Measurements from ENCODE around the gene PDE4DIP.
"Not testable (repeated sequence)": the region's sequence is repeated elsewhere in the genome, so short reads cannot be mapped to it uniquely, and the experiment has no call there.

PDE4DIP gene

GRCh38 chr1:148968682-148969081 lies 124.5 kb downstream of the PDE4DIP start:
- not testable (repeated sequence) for H4K20me1 ChIP-seq (ENCODE audit: insufficient read depth, low read length); H3K27me3 ChIP-seq (ENCODE audit: insufficient read depth, low read length); H3F3A ChIP-seq (ENCODE audit: insufficient read depth, low read length); H3K9ac ChIP-seq (ENCODE audit: low read length); H3K79me2 ChIP-seq (ENCODE audit: insufficient read depth, low read length); H2AFZ ChIP-seq (ENCODE audit: low read length); H3K27ac ChIP-seq (ENCODE audit: low read depth, low read length, poor library complexity, severe bottlenecking); H3K4me2 ChIP-seq (ENCODE audit: low read length); H3K36me3 ChIP-seq (ENCODE audit: insufficient read depth, low read length); H3K4me1 ChIP-seq (ENCODE audit: insufficient read depth, low read length, severe bottlenecking); H3K9me3 ChIP-seq (ENCODE audit: low read length); H3K9me2 ChIP-seq (ENCODE audit: low read depth, low read length); H3K4me3 ChIP-seq (ENCODE audit: low read depth, low read length, poor library complexity, severe bottlenecking)

- H3K4me2 ChIP-seq (ENCODE audit: low read length); H3K79me2 ChIP-seq (ENCODE audit: insufficient read depth, low read length); H3F3A ChIP-seq (ENCODE audit: insufficient read depth, low read length); H3K27me3 ChIP-seq (ENCODE audit: insufficient read depth, low read length); H3K9ac ChIP-seq (ENCODE audit: low read length); H2AFZ ChIP-seq (ENCODE audit: low read length); H3K4me3 ChIP-seq (ENCODE audit: low read depth, low read length, poor library complexity, severe bottlenecking); H3K9me2 ChIP-seq (ENCODE audit: low read depth, low read length); H3K9me3 ChIP-seq (ENCODE audit: low read length); H3K27ac ChIP-seq (ENCODE audit: low read depth, low read length, poor library complexity, severe bottlenecking); H3K4me1 ChIP-seq (ENCODE audit: insufficient read depth, low read length, severe bottlenecking); H3K36me3 ChIP-seq (ENCODE audit: insufficient read depth, low read length); H4K20me1 ChIP-seq (ENCODE audit: insufficient read depth, low read length): not testable (repeated sequence)
Measured at GRCh38 chr1:148969126-148969525, 124.9 kb downstream of the PDE4DIP start.

- not testable (repeated sequence) for H3K4me2 ChIP-seq (ENCODE audit: low read length); H3K27ac ChIP-seq (ENCODE audit: low read depth, low read length, poor library complexity, severe bottlenecking); H3K9ac ChIP-seq (ENCODE audit: low read length)
Measured at GRCh38 chr1:148975453-148975852, 131.2 kb downstream of the PDE4DIP start.

DNA sequence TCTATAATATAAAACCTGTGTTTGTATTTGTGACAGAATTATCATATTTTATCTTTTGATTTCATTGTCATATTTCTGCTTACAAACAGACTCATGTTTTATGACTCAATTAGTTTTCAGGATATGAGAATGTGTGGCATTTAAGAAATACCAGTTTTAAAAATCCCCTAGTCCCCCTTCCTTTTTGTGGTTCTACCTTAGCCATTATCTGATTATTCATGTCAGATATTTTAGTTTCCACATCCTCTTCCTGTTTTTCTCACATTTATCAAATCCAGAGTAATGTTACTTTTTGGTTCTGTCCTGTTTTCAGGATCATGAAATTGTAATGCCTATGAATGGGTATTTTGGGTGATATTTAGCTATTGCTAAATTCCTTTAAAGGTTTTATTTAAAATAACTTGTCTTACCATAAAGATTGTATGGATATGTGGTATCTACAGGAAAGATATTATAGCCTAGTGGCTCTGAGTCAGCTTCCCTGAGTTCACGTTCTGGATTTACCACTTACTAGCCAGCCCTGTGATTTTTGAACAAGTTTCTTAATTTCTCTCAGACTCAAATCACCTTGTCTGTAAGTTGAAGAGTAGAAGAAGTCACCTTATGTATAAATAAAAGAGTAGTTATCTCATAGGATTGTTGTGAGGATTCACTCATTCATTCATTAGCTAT lies 131.8 kb downstream of the PDE4DIP start:
- not testable (repeated sequence) for H4K20me1 ChIP-seq (ENCODE audit: insufficient read depth, low read length); H3K4me1 ChIP-seq (ENCODE audit: insufficient read depth, low read length, severe bottlenecking); H3K9me3 ChIP-seq (ENCODE audit: low read length); H3K79me2 ChIP-seq (ENCODE audit: insufficient read depth, low read length); H2AFZ ChIP-seq (ENCODE audit: low read length); H3K4me2 ChIP-seq (ENCODE audit: low read length); H3K4me3 ChIP-seq (ENCODE audit: low read depth, low read length, poor library complexity, severe bottlenecking); H3K9ac ChIP-seq (ENCODE audit: low read length); H3F3A ChIP-seq (ENCODE audit: insufficient read depth, low read length); H3K27ac ChIP-seq (ENCODE audit: low read depth, low read length, poor library complexity, severe bottlenecking); H3K9me2 ChIP-seq (ENCODE audit: low read depth, low read length); H3K27me3 ChIP-seq (ENCODE audit: insufficient read depth, low read length)
- peaks cover 24% of the 10 kb centered on the region; the same call in 1 of the 2 replicates for H3K36me3 ChIP-seq (ENCODE audit: insufficient read depth, low read length)

More at GRCh38 chr1:148975453-148975852, 131.2 kb downstream of the PDE4DIP start:
- H3F3A ChIP-seq (ENCODE audit: insufficient read depth, low read length); H3K27me3 ChIP-seq (ENCODE audit: insufficient read depth, low read length); H2AFZ ChIP-seq (ENCODE audit: low read length); H3K4me1 ChIP-seq (ENCODE audit: insufficient read depth, low read length, severe bottlenecking); H3K79me2 ChIP-seq (ENCODE audit: insufficient read depth, low read length); H3K9me3 ChIP-seq (ENCODE audit: low read length); H3K4me3 ChIP-seq (ENCODE audit: low read depth, low read length, poor library complexity, severe bottlenecking); H3K9me2 ChIP-seq (ENCODE audit: low read depth, low read length); H4K20me1 ChIP-seq (ENCODE audit: insufficient read depth, low read length): not testable (repeated sequence)
- peaks cover 21% of the 10 kb centered on the region; the same call in 1 of the 2 replicates for H3K36me3 ChIP-seq (ENCODE audit: insufficient read depth, low read length)

GRCh38 chr1:148977785-148978184 lies 133.6 kb downstream of the PDE4DIP start:
- H3K9me2 ChIP-seq (ENCODE audit: low read depth, low read length); H3K4me2 ChIP-seq (ENCODE audit: low read length); H3F3A ChIP-seq (ENCODE audit: insufficient read depth, low read length); H2AFZ ChIP-seq (ENCODE audit: low read length); H4K20me1 ChIP-seq (ENCODE audit: insufficient read depth, low read length); H3K9me3 ChIP-seq (ENCODE audit: low read length); H3K27ac ChIP-seq (ENCODE audit: low read depth, low read length, poor library complexity, severe bottlenecking); H3K4me3 ChIP-seq (ENCODE audit: low read depth, low read length, poor library complexity, severe bottlenecking); H3K79me2 ChIP-seq (ENCODE audit: insufficient read depth, low read length); H3K27me3 ChIP-seq (ENCODE audit: insufficient read depth, low read length); H3K4me1 ChIP-seq (ENCODE audit: insufficient read depth, low read length, severe bottlenecking); H3K9ac ChIP-seq (ENCODE audit: low read length): not testable (repeated sequence)
- peaks cover 35% of the 10 kb centered on the region for H3K36me3 ChIP-seq (ENCODE audit: insufficient read depth, low read length)

DNA sequence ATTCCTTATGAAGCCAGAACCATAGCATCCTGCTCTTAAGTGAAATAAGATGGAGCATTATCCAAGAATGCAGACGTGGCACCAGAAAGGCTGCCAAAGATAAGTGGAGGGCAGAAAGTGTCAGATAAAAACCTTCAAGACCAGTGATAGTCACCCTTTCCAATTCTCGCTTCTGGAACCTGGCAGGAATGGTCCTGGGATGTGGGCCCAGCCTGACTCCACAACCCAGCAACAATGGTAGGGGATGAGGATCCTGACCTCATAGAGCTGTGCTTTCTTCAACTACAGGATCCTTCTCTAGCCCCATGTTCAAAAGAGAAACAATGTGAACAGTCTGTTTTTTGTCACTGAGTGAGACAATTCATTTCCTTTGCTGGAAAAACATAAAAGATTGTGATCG lies 145.2 kb downstream of the PDE4DIP start:
- not testable (repeated sequence) for H4K20me1 ChIP-seq (ENCODE audit: insufficient read depth, low read length); H3F3A ChIP-seq (ENCODE audit: insufficient read depth, low read length); H3K4me3 ChIP-seq (ENCODE audit: low read depth, low read length, poor library complexity, severe bottlenecking); H3K4me2 ChIP-seq (ENCODE audit: low read length); H3K27ac ChIP-seq (ENCODE audit: low read depth, low read length, poor library complexity, severe bottlenecking); H3K9me3 ChIP-seq (ENCODE audit: low read length); H3K9me2 ChIP-seq (ENCODE audit: low read depth, low read length); H3K4me1 ChIP-seq (ENCODE audit: insufficient read depth, low read length, severe bottlenecking); H3K36me3 ChIP-seq (ENCODE audit: insufficient read depth, low read length); H3K9ac ChIP-seq (ENCODE audit: low read length); H3K79me2 ChIP-seq (ENCODE audit: insufficient read depth, low read length); H3K27me3 ChIP-seq (ENCODE audit: insufficient read depth, low read length); H2AFZ ChIP-seq (ENCODE audit: low read length)

- H3K79me2 ChIP-seq (ENCODE audit: insufficient read depth, low read length); H3F3A ChIP-seq (ENCODE audit: insufficient read depth, low read length); H3K4me1 ChIP-seq (ENCODE audit: insufficient read depth, low read length, severe bottlenecking); H3K4me3 ChIP-seq (ENCODE audit: low read depth, low read length, poor library complexity, severe bottlenecking); H3K9me3 ChIP-seq (ENCODE audit: low read length); H3K27me3 ChIP-seq (ENCODE audit: insufficient read depth, low read length); H3K4me2 ChIP-seq (ENCODE audit: low read length); H3K27ac ChIP-seq (ENCODE audit: low read depth, low read length, poor library complexity, severe bottlenecking); H4K20me1 ChIP-seq (ENCODE audit: insufficient read depth, low read length); H3K36me3 ChIP-seq (ENCODE audit: insufficient read depth, low read length); H2AFZ ChIP-seq (ENCODE audit: low read length); H3K9me2 ChIP-seq (ENCODE audit: low read depth, low read length); H3K9ac ChIP-seq (ENCODE audit: low read length): not testable (repeated sequence)
Measured at GRCh38 chr1:148990233-148990788, 146.1 kb downstream of the PDE4DIP start.

DNA sequence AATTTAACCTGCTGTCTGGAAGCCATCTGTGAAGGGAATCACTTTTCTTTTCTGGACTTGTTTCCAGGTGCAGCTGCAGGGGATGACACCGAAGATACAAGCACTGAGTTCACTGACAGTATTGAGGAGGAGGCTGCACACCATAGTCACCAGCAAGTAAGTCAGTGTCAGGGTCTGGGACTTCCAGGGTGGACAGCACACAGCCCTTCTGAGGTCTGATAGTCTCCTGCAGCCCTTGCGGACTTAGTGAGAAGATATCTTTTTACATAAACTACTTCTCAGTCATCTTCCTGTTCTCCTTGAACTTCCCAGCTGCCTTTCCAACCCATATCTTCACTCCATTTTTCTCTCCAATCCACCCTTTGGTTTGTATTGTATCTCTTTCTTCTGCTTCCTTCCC lies 147.6 kb downstream of the PDE4DIP start:
- not testable (repeated sequence) for H3K79me2 ChIP-seq (ENCODE audit: insufficient read depth, low read length); H3K4me3 ChIP-seq (ENCODE audit: low read depth, low read length, poor library complexity, severe bottlenecking); H3K4me2 ChIP-seq (ENCODE audit: low read length); H3K9me2 ChIP-seq (ENCODE audit: low read depth, low read length); H2AFZ ChIP-seq (ENCODE audit: low read length); H3K27ac ChIP-seq (ENCODE audit: low read depth, low read length, poor library complexity, severe bottlenecking); H3K9ac ChIP-seq (ENCODE audit: low read length); H3K4me1 ChIP-seq (ENCODE audit: insufficient read depth, low read length, severe bottlenecking); H3F3A ChIP-seq (ENCODE audit: insufficient read depth, low read length); H3K27me3 ChIP-seq (ENCODE audit: insufficient read depth, low read length); H3K9me3 ChIP-seq (ENCODE audit: low read length); H3K36me3 ChIP-seq (ENCODE audit: insufficient read depth, low read length); H4K20me1 ChIP-seq (ENCODE audit: insufficient read depth, low read length)

All from OCI-LY1 (cell line).